ENCODE measurements around the gene CALR3.

DNA sequence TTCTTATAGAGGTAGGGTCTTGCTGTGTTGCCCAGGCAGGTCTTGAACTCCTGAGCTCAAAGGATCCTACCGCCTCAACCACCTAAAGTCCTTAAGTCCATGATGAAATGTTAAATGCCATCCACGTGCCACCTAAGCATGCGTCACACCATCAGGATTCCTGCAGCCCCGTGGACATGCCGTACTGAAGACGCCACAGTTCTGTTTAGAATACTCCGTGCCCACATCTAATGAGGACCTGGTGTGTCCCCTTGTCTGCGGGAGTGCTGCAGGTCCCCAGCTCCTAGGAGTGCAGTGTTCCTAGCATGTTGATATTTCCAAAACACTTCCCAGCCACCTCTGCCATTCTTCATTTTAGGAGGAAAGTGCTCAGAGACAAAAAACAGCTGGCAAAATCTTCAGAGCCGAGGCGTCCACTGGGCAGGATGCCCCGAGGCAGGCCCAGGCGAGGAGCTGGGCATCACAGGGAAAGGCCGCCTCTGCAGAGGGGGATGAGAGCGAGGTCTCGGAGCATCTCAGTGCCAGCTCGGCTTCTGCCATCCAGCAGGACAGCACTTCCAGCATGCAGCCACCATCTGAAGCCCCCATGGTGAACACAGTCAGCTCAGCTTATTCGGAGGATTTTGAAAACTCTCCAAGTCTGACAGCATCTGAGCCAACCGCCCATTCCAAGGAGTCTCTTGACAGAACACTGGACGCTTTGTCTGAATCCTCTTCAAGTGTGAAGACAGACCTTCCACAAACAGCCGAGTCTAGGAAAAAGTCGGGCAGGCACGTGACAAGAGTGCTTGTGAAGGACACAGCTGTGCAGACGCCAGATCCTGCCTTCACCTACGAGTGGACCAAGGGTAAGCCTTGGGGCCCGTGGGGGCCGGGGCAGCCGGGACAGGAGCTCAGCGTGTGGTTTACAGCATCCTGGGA is 13.4 kb upstream of the CALR3 start:
- TF ChIP-seq POLR2AphosphoS5 (IDR thresholded peaks at IDR 0.05; ENCODE audit: low read depth, low read length) (no peak), POLR2A (IDR thresholded peaks at IDR 0.05; ENCODE audit: low read depth, low read length) (no peak), TAF1 (IDR thresholded peaks at IDR 0.05; ENCODE audit: low read depth, low read length) (no peak), SPI1 (IDR thresholded peaks at IDR 0.05; ENCODE audit: low read depth, low read length) (no peak), PAX5 (IDR thresholded peaks at IDR 0.05; ENCODE audit: insufficient read depth, low read length, severe bottlenecking) (no peak)
